Upper lobe of left lung (tissue), 6 donors: ENCODE data around the gene CXCR3. TPM values are rescaled to one million over a fixed set of nuclear protein-coding genes. Genes with fewer than 3 reads are reported as not detected.

Source experiments
- ATAC-seq, 2 donors: fragments of 200-7000 bp; cut with Tn5 transposase; one replicate each; pipeline ENCODE4 v1.9.1; 2022; ENCODE audit warnings: mild to moderate bottlenecking in 2 of 2, moderate library complexity in 2 of 2; ENCODE audit not compliant: low FRiP score in 2 of 2
- DNase-seq, 2 donors: peaks; one replicate each; pipeline ENCODE4 v3.0.0-alpha.2; 2019 to 2020
- H3K27ac ChIP-seq, 4 donors: fragments of 200-600 bp; sonication (generic); one replicate each; pipeline ENCODE4 v1.5.1; 2016 to 2019
- H3K27me3 ChIP-seq, 4 donors: fragments of 200-600 bp; sonication (generic); one replicate each; pipeline ENCODE4 v1.5.1; 2017 to 2019
- H3K36me3 ChIP-seq, 4 donors: fragments of 200-600 bp; sonication (generic); one replicate each; pipeline ENCODE4 v1.5.1; 2016 to 2019
- H3K4me1 ChIP-seq, 4 donors: fragments of 200-600 bp; sonication (generic); one replicate each; pipeline ENCODE4 v1.5.1; 2018 to 2019
- H3K4me3 ChIP-seq, 4 donors: fragments of 200-600 bp; sonication (generic); one replicate each; pipeline ENCODE4 v1.5.1; 2017 to 2019; ENCODE audit warnings: mild to moderate bottlenecking in 2 of 4, moderate library complexity in 1 of 4
- H3K9me3 ChIP-seq, 4 donors: fragments of 200-600 bp; sonication (generic); one replicate each; pipeline ENCODE4 v1.5.1; 2018 to 2019
- EP300 ChIP-seq, 4 donors: sonication (generic); formaldehyde crosslinking; IDR thresholded peaks; one replicate each; pipeline ENCODE4 v1.5.1; 2017; ENCODE audit warnings: antibody characterized with exemption in 4 of 4, control low read depth in 2 of 4
- POLR2A ChIP-seq, 4 donors: fragments of 450-650 bp; IDR thresholded peaks; one replicate each; pipeline ENCODE4 v1.5.1; 2016 to 2017; ENCODE audit warnings: antibody characterized with exemption in 4 of 4, mild to moderate bottlenecking in 2 of 4
- POLR2AphosphoS5 ChIP-seq, 2 donors: sonication (generic); formaldehyde crosslinking; IDR thresholded peaks; one replicate each; pipeline ENCODE4 v1.5.1; 2017; ENCODE audit warnings: antibody characterized with exemption in 2 of 2
- WGBS, 2 donors: methylation state at CpG; one replicate each; pipeline ENCODE4 v1.1.5; 2017 to 2018; 5-methylcytosine and 5-hydroxymethylcytosine counted together
- total RNA-seq, 6 donors: library from RNA; depleted of rRNA in 4 of 6; stranded (reverse); fragments of >200 nt in 4 of 6; gene quantifications; one replicate each; pipeline versions ENCODE4 v1.1.0 to v1.2.1, GENCODE V29; 2016 to 2021
- TF ChIP-seq, protein P1 (sequence below), 6 experiments: fragments of 450-650 bp in 4 of 6; fragments of 200-600 bp in 2 of 6; sonication (generic) in 2 of 6; IDR thresholded peaks; one replicate each; pipeline ENCODE4 v1.5.1; 2016 to 2019; ENCODE audit warnings: antibody characterized with exemption in 6 of 6
- donor health status: DM: no; HTN: no; CAD: no; lungs with moderate emphysema.
- donor health status: DM: no; HTN: yes; CAD: no; lungs with severe emphysema.

Gene CXCR3
- total RNA-seq, 6 donors from 2014 or later, result 0.76 to 5.2 (median 0.97) TPM; not detected in 1

DNA sequence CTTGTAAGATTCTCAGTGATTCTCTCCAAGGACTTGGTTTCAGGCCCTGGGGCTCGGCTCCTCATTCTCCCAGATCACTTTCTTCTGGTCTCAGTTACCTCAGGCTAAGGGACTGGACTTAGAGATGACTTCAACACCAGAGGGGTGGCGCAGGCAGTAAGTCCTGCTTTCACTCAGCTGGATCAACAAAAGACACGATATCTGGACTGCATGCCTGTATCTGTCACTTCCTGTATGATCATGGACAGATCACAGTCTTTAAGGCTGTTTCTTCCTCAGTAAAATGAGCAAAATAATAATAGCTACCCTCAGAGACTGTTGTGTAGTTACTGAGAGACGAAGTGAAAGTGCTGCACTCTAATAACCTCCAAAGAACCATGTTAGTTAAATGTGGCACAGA lies 19.5 kb upstream of the CXCR3 start:
- Histone ChIP-seq H3K27ac (no peak overlapping the region), H3K4me1 (peaks cover 0 to 5% (median 0%) of the 10 kb centered on the region in 4 donors), H3K27me3 (no peaks in the 10 kb centered on the region), H3K36me3 (no peaks in the 10 kb centered on the region), H3K9me3 (no peaks in the 10 kb centered on the region), H3K4me3 (no peak overlapping the region)
- ATAC-seq, result no peak
- no peak for TF ChIP-seq POLR2A (IDR thresholded peaks at IDR 0.05)
- TF ChIP-seq POLR2AphosphoS5 (IDR thresholded peaks at IDR 0.05), result no peak
- TF ChIP-seq, protein P1, sequence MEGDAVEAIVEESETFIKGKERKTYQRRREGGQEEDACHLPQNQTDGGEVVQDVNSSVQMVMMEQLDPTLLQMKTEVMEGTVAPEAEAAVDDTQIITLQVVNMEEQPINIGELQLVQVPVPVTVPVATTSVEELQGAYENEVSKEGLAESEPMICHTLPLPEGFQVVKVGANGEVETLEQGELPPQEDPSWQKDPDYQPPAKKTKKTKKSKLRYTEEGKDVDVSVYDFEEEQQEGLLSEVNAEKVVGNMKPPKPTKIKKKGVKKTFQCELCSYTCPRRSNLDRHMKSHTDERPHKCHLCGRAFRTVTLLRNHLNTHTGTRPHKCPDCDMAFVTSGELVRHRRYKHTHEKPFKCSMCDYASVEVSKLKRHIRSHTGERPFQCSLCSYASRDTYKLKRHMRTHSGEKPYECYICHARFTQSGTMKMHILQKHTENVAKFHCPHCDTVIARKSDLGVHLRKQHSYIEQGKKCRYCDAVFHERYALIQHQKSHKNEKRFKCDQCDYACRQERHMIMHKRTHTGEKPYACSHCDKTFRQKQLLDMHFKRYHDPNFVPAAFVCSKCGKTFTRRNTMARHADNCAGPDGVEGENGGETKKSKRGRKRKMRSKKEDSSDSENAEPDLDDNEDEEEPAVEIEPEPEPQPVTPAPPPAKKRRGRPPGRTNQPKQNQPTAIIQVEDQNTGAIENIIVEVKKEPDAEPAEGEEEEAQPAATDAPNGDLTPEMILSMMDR (IDR thresholded peaks at IDR 0.05), result no peak
- no peak for TF ChIP-seq EP300 (IDR thresholded peaks at IDR 0.05)
- WGBS, 2 donors, result 25 to 66% methylated on average over 1 to 4 of the region's 4 CpGs
- DNase-seq, result no peak

DNA sequence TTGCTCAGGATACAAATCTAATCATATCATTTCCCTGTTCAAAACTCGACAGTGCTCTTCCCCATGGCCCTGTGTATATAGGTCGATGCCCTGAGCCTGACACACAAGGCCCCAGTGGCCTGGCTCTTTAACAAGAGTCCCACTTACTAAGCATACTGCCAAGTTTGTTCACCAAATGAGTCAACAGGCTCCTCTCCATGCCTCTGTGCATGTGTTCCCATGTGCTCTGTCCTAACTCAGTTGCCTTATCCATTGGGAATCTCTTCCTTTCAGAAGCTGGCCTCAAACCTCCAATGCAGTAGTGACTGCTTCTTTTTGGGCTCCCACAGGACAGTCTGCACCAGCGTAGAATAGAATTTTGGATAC lies 18.9 kb upstream of the CXCR3 start:
- DNase-seq (no peak), ATAC-seq (no peak)
- H3K9me3 ChIP-seq, result no peaks in the 10 kb centered on the region
- H3K27ac ChIP-seq, result no peak overlapping the region
- no peak overlapping the region for H3K4me3 ChIP-seq
- TF ChIP-seq POLR2A (IDR thresholded peaks at IDR 0.05), result no peak
- no peak for TF ChIP-seq EP300 (IDR thresholded peaks at IDR 0.05)
- no peak for TF ChIP-seq POLR2AphosphoS5 (IDR thresholded peaks at IDR 0.05)
- TF ChIP-seq, protein P1 (IDR thresholded peaks at IDR 0.05), result no peak
- H3K4me1 ChIP-seq, result peaks cover 0 to 5% (median 0%) of the 10 kb centered on the region in 4 donors
- WGBS, 2 donors, result 84 to 100% methylated on average over 1 to 3 of the region's 3 CpGs
- no peaks in the 10 kb centered on the region for H3K27me3 ChIP-seq
- no peaks in the 10 kb centered on the region for H3K36me3 ChIP-seq

DNA sequence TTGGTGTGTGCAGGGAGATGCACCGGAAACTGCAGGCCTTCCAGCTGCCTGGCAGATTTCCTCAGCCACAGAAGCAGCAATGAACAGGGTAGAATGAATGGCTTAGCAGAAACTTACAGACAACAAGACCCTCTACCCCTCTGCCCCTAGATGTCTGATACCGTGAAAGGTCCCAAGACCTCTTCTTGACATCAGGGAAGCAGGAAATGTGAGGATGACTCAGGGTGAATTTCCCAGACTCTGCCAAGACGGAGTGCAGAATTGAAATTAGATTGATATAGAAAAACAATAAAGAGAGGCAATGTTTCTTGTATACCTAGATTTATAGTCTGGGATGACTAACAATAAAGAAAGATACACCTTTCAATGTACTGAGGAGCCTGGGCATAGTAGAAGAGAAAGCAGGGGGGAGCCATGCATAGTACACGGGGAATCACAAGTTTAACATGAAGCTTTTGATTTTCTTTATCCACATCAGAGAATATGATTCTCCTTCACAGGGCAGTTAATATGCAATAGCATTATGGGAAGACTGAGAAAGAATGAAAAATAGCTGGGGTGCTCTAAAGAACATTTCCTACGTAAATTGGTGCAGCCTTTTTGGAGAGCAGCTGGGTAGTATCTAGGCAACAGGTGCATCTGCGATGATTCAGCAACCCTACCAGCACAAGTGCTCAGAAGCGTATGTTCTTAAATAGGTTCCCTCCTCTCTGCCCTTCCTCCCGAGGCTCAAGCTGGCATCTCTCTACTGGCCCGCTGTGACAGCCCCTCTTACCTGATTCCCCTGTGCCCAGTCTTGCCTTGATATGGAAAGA lies 18.3 kb upstream of the CXCR3 start:
- Histone ChIP-seq H3K9me3 (no peaks in the 10 kb centered on the region), H3K4me3 (no peak overlapping the region), H3K27ac (no peak overlapping the region), H3K4me1 (peaks cover 0 to 5% (median 0%) of the 10 kb centered on the region in 4 donors), H3K36me3 (no peaks in the 10 kb centered on the region), H3K27me3 (no peaks in the 10 kb centered on the region)
- no peak for ATAC-seq
- WGBS, 2 donors, result 73 to 78% methylated on average over 8 to 9 of the region's 9 CpGs
- DNase-seq, result no peak
- TF ChIP-seq EP300 (IDR thresholded peaks at IDR 0.05) (no peak), POLR2AphosphoS5 (IDR thresholded peaks at IDR 0.05) (no peak), POLR2A (IDR thresholded peaks at IDR 0.05) (no peak)
- TF ChIP-seq, protein P1 (IDR thresholded peaks at IDR 0.05), result no peak

DNA sequence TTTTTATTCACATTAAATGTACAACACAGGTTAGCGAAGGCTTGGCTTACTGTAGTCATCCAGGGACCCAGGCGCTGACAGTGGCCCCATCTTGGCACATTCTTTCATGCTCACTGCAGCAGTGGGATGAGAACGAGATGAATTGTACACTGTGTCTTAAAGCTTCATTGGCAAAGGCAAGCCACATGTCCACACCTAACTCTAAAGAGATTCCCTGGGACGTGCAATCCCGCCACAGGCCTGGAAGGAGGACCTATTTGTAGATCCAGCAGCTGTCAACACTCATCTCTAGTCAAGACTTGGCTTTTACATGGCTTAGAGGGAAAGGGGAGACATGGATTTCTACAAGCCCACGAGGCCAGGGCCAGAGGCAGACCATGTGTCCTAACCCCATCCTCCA lies 16.1 kb upstream of the CXCR3 start:
- TF ChIP-seq POLR2A (IDR thresholded peaks at IDR 0.05) (no peak), POLR2AphosphoS5 (IDR thresholded peaks at IDR 0.05) (no peak), EP300 (IDR thresholded peaks at IDR 0.05) (no peak)
- TF ChIP-seq, protein P1 (IDR thresholded peaks at IDR 0.05), result no peak
- no peak for DNase-seq
- WGBS, 2 donors, result 81 to 89% methylated on average over 3 to 6 of the region's 6 CpGs
- Histone ChIP-seq H3K9me3 (no peaks in the 10 kb centered on the region), H3K36me3 (no peaks in the 10 kb centered on the region), H3K27me3 (no peaks in the 10 kb centered on the region), H3K27ac (no peak overlapping the region), H3K4me3 (no peak overlapping the region), H3K4me1 (peaks cover 0 to 5% (median 0%) of the 10 kb centered on the region in 4 donors)
- ATAC-seq, result no peak
